CD1c-positive myeloid dendritic cell (primary cell): ENCODE results near the gene NUP54.
A peak's percentile ranks its signal among the peaks of the same experiment; 100 is the strongest.

ENCODE experiments used
- DNase-seq: peaks from one replicate; pipeline ENCODE4 v3.0.0-alpha.2; 2016; ENCODE audit errors: extremely low spot score

NUP54 gene

GRCh38 chr4:76144546-76144945, 3.7 kb downstream of the NUP54 start:
- DNase-seq, result no peak

DNA sequence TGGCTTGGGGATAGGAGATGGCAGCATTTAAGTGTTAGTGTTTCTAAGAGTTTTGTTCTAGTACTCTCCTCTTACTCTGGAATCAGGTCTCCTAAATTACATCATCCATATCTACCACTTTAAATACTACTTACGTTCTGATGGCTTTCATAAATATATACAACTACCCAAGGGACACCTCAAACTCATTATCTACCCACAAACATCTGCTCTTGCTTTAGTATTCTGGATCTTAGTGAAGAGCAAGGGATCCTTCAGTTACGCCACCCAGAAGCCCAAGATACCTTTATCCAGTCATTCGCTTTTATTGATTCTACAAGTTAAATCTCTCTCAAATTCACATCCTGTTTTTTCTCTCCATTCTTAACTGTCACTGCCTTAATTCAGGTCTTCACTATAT, 7.0 kb downstream of the NUP54 start:
- no peak for DNase-seq

DNA sequence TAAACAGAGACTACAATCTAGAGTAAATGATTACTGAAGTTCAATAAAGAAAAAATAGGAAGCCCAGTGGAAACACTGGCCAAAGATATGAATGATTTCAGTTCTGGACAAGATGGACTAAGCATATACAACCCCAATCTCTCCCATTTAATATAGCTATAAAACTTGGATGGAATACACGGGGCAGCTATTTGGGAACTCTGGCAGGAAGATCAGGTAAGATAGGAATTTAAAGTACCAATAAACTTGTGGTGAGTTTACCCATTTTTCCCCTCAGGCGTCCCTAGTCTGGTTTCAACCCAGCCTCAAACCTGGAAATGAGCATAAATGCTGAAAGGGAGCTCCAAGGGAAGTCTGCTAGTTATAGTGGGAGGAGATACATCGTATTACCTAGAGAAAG, 20.4 kb downstream of the NUP54 start:
- no peak for DNase-seq

GRCh38 chr4:76125816-76126215, 22.4 kb downstream of the NUP54 start:
- DNase-seq, result no peak

- DNase-seq, result no peak
Observed at GRCh38 chr4:76120199-76120598, 28.0 kb downstream of the NUP54 start.

DNA sequence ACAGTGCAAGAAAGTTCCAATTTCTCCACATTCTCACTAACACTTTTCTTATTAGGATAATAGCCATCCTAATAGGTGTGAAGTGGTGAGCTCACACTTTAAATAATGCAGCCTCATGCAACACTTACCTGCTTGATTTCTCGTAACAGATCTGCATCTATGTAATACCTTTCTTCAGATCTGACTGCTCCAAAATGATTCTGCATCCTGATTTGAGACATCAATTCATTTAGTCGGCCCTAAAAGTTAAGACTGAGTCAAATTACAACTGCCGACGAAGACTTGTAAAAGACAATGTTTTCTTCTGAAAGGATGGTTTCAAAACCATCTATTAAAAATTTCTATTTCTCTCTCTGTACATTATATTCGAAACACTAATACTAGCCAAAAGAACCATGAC, 30.7 kb downstream of the NUP54 start:
- DNase-seq, result no peak

GRCh38 chr4:76116821-76117220, 31.4 kb downstream of the NUP54 start:
- no peak for DNase-seq

- DNase-seq, result no peak
Observed at GRCh38 chr4:76108467-76109181, 39.6 kb downstream of the NUP54 start.

- no peak for DNase-seq
Observed at GRCh38 chr4:76106442-76106841, 41.8 kb downstream of the NUP54 start.

DNA sequence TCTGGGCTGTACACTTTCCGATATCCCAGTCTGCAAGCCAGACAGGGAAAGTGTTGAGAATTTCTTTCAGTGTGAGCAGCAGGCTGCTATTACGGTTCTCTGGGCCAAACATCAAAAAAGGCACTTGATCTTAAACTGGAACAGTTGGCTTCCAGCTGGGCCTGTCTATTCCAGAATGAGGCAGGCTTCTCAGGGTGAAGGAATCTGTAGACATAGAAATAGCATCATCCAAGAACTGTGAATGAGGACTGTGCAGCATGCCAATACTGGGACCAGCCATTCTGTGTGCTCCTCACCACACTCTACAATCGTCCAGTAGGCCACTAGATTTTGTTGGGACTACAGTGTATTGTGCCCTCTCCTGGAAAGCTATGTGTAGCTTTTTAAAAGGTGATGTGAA, 42.5 kb downstream of the NUP54 start:
- no peak for DNase-seq

DNA sequence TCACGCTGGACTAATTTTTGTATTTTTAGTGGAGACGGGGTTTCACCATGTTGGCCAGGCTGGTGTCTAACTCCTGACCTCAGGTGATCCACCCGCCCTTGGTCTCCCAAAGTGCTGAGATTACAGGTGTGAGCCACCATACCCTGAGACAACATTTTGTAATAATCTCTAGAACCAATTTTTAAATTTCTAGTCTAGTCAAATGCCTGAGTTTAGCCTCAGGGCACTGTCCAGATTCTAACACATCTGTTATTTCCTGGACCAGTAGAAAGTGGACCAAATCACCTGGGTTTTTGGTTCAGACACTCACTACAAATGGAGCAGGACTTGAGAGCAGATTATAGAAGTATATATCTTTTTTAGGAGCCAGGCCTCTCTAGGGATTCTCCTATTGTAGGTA, 52.1 kb downstream of the NUP54 start:
- no peak for DNase-seq

DNA sequence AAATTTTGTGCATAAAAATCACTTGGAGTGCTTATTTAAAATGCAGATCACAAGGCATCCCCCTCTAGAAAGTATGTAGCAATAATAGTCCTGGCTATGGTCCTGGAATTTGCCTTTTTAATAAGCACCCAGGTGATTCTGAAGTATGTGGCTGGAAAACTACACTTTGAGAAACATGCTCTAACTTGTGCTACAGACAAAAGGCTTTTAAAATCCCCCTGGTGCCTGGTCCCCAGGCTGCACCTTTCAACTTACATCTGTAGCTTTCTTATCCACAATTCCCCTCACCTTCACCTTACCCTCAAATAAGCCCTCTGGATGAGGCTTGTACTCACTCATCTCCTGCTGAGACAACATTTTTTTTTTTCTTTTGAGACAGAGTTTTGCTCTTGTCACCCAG, 52.6 kb downstream of the NUP54 start:
- no peak for DNase-seq

- DNase-seq, result no peak
Observed at GRCh38 chr4:76091052-76091451, 57.1 kb downstream of the NUP54 start.

- peak; percentile 95 for DNase-seq
Observed at GRCh38 chr4:76090241-76090691, 57.9 kb downstream of the NUP54 start.

DNA sequence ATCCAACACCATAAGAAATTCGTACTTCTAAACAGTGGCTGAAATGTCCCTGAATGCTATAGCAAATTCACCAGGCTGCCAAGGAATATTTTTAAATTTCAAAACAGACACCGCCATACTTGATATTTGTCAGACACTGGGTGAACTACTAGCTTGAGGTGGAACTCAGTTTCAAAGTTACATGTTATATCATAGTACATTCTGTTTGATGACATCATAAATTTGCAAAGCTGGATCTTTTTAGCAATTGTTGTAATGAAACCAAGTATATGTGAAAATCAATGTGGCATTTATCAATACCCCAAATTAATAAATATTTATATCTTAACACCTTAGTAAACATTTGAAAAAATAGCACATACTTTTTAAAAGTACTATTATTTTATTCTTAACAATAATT, 59.5 kb downstream of the NUP54 start:
- no peak for DNase-seq

DNA sequence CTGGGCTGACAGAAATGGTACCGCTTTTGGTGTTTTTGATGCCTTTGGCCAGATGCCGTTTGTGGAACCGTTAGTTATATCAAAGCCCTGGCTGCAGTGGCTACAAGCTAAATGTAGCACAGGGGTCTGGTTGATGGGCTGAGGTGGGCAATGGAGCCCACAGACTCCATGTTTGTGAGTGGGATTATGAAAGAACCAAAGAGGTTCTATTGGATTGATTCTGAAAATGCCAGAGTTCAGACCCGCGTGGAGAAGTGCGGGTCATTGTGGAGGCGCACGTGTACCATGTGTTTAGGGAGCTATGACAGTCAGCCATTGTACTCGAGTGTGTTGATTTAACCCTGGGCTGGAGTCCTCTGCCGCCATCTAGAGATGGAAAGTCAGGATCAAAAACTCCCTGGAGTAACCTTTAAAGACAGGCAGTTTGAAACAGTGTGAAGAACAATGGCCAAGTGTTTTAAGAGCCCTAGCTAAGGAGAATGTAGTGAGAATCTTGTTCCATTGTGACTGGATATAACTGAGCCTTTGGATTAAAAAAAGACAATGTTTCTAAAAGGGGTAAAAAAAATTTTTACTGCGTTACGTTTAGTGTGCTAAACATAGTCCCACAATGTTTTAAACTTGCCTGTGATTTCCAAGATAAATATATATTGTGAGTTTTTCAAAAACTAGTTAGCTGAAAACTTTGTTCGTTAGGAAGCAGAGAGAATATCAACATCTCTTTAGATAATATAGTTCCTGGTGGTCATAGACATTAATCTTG, 61.0 kb downstream of the NUP54 start:
- peak; percentile 42 for DNase-seq

- DNase-seq, result no peak
Observed at GRCh38 chr4:76084542-76084941, 63.7 kb downstream of the NUP54 start.

GRCh38 chr4:76083386-76083988, 64.7 kb downstream of the NUP54 start:
- DNase-seq, result no peak

DNA sequence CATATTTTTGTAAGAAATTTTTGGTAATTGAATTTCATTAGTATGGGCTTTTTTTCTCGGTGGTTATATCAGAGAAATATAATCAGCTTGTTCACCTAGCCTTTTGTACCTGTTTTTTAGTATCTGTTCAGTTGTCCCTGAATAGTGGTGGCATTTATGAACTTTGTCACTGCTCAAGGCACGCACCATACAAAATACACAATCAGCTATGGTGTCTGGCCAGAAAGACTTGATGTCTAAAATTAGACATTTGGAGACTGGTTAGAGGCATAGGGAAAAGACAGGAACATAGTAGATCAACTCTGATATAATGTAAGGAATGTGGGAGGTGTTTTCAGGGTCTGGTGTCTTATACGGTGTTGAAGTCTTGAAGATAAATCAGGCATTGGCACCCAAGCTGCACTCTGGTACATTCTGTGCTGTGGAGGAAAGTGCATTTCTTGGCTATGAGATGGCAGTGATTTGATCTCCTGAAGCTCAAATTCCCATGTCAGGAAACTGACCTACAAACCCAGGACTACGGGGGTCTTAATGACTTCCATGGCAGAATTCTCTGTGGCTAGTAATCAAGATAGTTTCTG, 70.1 kb downstream of the NUP54 start:
- no peak for DNase-seq

- DNase-seq, result no peak
Observed at GRCh38 chr4:76074993-76075600, 73.1 kb downstream of the NUP54 start.

DNA sequence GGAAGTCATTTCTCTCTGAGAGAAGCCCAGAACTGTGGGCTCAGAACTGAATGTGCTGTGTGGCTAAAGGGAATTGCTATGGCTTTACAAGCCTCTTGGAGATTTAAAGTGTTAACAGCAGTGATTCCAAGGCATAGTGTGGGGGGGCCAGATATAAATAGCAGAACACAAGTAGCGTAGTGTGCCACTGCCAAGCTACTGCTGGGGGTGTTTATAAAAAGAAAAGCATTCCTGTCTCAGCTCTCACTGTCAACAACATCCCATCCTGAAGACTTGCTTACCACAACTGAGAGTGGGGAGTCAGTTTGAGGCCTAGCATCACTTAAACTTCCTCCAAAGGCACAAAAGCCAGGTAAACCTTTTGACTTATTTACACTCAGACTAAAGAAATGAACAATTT, 73.7 kb downstream of the NUP54 start, which contains the start of gene ART3:
TSS of gene ART3 (plus strand) at position 242 of the 400 bp plus-strand sequence. CDS start 1,181 bp downstream, outside the sequence.
- DNase-seq, result no peak

DNA sequence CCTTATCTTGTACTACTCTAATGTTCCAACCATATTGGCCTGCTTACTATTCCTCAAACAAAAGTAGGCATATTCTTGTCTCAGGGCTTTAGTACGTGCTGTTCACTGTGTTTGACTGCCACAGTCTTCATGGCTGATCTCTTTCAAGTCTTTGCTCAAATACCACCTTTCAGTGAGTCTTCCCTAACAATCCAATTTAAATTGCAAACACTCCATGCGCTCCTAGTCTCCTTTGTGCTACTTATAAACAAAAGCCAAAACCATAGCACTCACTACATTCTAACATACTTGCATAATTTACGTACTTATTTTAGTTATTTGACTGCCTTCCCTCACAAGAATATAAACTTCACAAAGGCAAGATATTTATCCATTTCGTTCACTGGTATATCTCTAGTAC, 75.4 kb downstream of the NUP54 start:
- no peak for DNase-seq
